ENCODE measurements around the gene INPP4B.

DNA sequence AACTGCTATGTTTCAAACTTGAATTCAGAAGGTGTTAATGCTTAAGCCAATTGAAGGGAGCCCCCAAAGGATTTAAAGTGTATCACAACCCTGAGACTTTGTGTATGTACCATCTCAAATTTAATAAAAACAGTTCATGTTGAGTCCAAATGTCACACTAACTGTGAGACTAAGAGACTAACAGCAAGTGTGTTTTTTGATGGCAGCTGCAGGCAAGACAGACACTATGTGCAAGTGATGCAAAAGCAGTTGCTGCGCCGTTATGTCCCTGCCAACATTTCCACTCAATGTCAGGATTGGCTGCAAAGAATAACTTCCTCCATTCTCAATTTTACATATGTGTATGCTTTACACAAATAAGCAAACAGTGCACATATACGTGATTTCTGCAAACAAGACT, 615.1 kb downstream of the INPP4B start:
- TF ChIP-seq EZH2 (IDR thresholded peaks at IDR 0.05; ENCODE audit: insufficient read depth, poor library complexity, severe bottlenecking), result no peak
- no peak for TF ChIP-seq EZH2phosphoT487 (IDR thresholded peaks at IDR 0.05; ENCODE audit: insufficient read depth, low read depth)

All from GM23248 (cell line).